MV-4-11 (cell line): ENCODE measurements around the gene ADAP2.
"Not testable (repeated sequence)": the region's sequence is repeated elsewhere in the genome, so short reads cannot be mapped to it uniquely, and the experiment has no call there.

ENCODE experiments used
- DNase-seq: peaks from one replicate; lab custom pipeline; 2025; lab: John Stamatoyannopoulos, UW

Gene ADAP2

DNA sequence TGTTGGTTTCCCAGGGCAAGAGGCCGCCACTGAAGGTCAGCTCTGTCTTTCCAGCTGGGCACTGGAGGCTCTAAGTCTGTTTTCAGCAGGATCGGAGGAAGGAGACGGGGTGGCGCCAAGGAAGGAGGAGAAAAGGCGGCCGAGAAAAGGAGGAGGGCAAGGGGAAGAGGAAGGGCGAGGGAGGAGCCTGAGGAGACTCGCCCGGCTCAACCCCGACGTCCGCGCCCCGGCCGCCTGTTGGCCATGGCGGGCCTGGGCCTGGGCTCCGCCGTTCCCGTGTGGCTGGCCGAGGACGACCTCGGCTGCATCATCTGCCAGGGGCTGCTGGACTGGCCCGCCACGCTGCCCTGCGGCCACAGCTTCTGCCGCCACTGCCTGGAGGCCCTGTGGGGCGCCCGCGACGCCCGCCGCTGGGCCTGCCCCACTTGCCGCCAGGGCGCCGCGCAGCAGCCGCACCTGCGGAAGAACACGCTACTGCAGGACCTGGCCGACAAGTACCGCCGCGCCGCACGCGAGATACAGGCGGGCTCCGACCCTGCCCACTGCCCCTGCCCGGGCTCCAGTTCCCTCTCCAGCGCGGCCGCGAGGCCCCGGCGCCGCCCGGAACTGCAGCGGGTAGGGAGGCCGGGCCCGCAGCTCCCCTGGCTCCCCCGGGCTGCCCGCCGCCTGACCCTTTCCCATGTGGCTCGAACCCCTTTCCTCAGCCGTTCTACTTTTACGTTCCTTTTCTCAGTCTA, 49.3 kb downstream of the ADAP2 start, which contains the start of gene RNF135:
Gene RNF135 (plus strand): TSS at position 209 of the 737 bp plus-strand sequence. CDS start 35 bp downstream, at position 244.
- peak; percentile 12 for DNase-seq

DNA sequence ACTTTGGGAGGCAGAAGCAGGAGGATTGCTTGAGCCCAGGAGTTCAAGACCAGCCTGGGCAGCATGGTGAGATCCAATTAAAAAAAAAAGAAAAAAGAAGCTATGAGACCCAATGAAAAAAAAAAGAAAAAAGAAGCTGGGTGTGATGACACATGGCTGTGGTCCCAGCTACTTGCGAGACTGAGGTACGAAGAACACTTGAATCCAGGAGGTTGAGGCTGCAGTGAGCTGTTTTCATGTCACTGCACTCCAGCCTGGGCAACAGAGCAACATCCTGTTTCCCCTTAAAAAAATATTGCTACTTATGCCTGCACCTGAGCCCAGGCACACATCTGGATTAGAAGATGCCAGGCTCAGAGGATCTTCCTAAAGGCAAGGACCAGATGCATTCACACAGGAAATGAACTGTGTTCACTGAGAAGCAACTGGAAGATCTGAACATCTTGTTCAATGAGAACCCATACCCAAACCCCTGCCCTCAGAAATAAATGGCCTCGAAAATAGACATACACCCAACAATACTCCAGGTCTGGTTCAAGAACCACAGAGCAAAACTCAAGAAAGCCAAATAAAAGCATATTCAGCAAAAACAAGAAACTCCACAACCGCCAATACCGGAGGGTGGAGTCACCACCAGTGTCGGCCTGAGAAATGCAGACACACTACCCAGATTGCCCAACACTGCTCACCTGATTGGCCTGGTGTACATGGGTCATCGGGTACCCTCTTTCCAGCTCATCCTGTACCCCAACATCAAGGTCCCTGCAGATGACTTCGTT, 53.5 kb downstream of the ADAP2 start:
- DNase-seq = no peak

DNA sequence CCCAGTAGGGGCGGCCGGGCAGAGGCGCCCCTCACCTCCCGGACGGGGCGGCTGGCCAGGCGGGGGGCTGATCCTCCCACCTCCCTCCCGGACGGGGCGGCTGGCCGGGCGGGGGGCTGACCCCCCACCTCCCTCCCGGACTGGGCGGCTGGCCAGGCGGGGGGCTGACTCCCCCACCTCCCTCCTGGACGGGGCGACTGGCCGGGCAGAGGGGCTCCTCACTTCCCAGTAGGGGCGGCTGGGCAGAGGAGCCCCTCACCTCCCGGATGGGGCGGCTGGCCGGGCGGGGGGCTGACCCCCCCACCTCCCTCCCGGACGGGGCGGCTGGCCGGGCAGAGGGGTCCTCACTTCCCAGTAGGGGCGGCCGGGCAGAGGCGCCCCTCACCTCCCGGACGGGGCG, 58.2 kb downstream of the ADAP2 start:
- DNase-seq = not testable (repeated sequence)

DNA sequence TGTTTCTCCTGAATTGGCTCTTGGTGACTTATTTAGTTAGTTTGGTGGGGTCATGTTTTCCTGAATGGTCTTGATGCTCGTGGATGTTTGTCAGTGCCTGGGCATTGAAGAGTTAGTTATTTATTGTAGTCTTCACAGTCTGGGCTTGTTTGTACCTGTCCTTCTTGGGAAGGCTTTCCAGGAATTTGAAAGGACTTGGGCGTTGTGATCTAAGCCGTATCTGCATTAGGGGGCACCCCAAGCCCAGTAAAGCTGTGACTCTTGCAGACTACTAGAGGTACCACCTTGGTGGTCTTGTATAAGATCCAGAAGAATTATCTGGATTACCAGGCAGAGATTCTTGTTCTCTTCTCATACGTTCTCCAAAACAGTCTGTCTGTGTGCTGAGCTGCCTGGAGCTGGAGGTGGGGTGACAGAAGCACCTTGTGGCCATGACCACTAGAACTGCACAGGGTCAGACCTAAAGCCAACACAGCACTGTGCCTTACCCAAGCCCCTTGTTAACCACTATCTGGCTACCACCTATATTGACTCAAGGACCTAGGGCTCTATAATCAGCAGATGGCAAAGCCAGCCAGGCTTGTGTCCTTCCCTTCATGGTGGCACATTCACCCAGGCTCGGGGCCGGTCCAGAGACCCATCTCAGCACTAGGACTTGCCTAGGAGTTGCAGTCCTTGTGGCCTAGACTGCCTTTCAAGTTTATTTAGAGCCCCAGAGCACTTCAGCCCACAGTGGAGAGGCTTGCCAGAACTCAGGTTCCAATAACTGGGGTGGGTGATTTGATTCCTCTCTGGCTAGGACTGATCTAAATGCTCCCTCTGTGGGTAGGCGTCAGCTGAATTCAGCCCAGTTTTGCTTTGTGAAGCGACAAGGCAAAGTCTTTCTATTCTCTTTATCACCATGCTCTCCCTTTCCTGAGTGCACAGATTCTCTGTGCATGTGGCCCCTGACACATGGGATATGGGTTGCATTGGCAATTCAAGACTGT, 60.1 kb downstream of the ADAP2 start:
- DNase-seq = no peak

DNA sequence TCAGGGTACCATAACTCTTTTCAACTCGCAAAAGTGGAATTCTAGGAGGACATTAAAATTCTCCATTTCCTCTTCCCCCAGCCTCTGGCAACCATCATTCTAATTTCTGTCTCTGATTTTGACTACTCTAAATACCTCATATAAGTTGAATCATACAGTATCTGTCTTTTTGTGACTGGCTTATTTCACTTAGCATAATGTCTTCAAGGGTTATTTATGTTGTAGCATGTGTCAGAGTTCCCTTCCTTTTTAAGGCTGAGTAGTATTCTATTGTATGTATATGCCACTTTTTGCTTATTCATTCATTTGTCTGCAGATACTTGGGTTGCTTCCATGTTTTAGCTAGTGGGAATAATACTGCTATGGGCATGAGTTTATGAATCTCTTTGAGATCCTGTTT, 61.1 kb downstream of the ADAP2 start:
- DNase-seq = no peak

DNA sequence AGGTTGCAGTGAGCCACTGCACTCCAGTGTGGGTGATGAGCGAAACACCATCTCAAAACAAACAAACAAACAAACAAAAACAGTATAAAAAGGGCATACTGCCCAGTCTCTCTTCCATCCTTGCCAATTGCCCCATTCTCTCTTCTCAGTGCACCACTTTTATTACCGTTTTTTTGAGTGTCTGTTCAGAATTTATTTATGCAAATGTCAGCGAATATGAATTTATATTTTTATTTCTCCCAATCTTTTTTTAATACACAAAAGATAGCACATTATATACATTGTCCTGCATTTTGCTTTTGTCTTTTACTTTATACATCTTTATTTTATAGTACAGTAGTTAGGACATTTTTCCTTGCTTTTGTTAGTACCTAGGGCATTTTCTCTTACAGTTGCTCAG, 68.7 kb downstream of the ADAP2 start:
- DNase-seq = no peak

DNA sequence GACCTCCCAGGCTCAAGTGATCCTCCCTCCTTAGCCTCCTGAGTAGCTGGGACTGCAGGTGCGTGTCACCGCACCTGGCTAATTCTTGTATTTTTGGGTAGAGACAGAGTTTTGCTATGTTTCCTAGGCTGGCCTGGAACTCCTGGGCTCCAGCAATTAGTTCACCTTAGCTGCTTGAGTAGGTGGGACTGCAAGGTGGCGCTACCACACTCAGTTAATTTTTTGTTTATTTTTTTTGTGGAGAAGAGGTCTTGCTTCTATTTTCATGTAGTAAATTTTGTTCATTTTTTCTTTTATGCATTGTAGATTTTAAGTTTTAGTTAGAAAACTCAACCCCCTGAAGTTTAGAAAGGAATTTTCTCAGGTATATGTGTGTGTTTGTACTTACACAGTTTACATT, 70.8 kb downstream of the ADAP2 start:
- no peak for DNase-seq

DNA sequence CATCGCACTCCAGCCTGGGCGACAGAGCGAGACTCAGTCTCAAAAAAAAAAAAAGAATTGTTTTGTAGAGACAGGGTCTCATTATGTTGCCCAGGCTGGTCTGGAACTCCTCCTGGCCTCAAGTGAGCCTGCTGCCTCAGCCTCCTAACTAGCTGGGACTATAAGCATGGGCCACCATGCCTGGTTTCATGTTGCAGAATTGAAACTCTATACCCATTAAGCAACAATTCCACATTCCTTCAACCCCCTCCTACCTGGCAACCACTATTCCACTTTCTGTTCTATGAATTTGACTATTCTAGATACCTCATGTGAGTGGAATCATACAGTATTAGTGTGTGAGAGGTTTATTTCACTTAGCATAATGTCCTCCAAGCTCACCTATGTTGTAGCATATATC, 73.6 kb downstream of the ADAP2 start:
- DNase-seq = no peak

DNA sequence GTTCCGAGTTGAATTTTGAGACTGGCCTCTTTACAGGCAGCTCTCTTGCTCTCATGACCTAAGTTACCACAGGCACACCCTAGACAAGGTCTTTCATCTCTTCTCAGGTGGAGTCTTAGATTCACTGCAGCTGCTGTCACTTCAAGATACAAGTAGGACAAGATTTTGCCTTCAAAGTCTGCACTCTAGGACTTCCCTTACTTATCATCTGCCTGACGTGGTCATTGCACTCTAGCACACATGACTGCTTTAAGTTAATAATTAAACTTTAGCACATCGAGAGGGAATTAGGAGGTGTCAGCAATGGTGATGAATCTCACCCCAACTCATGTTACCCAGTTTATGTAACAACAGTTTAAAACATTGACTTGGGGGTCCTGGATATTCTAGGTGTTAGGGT, 74.7 kb downstream of the ADAP2 start:
- no peak for DNase-seq

DNA sequence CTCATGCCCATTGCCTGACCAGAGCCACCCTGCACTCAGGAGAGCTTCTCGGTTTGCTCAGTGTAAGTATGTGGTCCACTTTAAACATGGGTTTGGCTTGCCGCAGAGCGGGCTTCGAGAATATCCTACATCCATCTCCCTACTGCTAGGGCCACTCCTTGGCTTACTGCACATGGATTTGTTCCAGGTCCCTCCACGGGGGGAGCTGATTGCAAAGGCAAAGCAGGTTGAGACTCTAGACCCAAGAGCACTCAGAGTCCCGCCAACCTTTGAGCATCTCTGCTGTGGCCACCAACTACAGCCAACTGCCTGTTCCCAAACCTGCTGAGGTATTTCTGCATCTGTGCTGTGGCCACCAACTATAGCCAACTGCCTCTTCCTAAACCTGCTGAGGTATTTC, 75.5 kb downstream of the ADAP2 start:
- no peak for DNase-seq

DNA sequence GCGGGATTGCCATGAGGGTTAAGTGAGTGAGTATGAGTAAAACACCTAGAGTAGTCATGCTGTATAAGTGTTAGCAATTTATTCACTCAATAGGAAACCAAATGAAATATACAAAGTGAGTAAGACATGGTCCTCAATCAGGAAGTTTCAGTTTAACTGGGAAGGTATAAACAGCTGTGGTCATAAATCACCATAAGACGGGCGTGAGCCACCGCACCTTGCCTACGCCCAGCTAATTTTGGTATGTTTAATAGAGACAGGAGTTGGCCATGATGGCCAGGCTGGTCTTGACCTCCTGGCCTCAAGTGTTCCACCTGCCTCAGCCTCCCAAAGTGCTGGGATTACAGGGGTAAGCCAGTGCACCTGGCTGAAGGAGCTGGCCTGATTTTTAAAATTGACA, 76.1 kb downstream of the ADAP2 start:
- DNase-seq = no peak

DNA sequence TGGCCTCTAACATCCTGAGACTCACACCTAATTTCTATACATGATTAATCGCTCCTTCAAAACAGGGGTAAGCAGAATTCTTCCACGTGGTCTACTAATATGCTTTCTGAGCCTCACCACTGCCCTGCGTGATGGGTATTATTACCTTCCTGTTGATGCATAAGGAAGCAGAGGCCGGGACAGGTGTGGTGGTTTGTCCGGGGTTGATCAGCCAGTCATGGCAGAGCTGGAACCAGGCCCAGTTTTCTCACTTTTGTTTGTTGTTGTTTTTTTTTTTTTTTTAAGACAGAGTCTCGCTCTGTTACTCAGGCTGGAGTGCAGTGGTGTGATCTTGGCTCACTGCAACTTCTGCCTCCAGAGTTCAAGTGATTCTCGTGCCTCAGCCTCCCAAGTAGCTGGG, 80.3 kb downstream of the ADAP2 start:
- no peak for DNase-seq

DNA sequence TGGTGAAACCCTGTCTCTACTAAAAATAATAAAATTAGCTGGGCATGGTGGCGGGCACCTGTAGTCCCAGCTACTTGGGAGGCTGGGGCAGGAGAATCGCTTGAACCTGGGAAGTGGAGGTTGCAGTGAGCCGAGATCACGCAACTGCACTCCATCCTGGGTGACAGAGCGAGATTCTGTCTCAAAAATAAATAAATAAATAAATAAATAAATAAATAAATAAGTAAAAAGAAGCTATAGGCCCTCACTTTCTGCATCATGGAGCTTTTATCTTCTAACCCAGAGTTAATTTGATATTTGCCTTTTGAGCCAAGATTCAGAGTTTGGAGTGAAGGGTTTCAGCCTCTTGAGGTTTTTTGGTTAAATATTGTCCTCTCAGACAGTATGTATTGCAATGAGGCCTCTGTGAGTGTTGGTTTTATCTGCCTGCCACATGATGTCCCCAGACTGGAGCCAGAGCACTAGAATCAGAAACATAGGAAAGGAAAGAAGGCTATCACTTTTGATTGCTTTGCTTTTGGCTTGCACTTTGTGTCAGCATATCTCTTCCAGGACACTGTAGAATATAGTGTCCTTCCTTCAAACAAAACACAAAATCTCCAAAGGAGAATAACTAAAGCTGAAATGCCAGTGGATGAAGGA, 81.6 kb downstream of the ADAP2 start:
- DNase-seq = no peak

DNA sequence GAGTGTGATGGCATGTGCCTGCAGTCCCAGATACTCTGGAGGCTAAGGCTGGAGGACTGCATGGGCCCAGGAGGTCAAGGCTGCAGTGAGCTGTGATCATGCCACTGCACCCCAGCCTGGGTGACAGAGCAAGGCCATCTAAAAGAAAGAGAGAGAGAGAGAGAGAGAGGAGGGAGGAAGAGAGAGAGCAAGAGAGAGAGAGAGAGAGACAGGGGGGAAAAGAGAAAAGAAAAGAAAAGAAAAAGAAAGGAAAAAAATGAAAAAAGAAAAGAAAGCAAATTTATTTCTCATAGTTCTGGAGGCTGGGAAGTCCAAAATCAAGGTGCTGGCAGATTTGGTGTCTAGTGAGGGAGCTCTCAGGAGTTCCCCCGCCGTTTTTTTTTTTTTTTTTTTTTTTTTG, 82.4 kb downstream of the ADAP2 start:
- DNase-seq = no peak

DNA sequence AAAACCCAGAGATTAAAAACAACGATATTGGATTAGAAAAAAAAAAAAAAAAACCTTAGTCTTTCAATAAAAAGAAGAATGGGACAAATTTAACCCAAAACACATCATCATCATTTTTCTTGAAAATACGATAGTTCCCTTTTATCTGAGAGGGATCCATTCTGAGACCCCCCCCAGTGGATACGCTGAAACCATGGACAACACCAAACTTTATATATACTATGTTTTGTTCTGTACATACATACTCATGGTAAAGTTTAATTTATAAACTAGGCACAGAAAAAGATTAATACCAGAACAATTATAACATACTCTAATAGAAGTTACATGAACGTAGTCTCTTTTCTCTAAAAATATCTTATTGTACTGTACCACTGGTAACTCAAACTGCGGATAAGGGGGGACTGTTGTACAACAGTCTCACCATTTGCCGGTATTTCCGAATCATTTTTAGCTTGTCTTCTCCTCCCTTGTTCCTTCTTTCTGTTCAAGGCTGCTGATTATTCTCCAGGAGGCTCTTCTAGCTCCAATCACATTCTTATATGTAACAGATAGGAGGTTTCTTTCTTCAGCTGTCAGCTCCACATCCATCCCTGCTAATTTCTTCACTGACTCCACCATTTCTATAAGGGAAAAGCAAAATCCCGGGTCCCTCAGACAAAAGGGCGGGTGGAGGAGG, 86.1 kb downstream of the ADAP2 start:
- no peak for DNase-seq

DNA sequence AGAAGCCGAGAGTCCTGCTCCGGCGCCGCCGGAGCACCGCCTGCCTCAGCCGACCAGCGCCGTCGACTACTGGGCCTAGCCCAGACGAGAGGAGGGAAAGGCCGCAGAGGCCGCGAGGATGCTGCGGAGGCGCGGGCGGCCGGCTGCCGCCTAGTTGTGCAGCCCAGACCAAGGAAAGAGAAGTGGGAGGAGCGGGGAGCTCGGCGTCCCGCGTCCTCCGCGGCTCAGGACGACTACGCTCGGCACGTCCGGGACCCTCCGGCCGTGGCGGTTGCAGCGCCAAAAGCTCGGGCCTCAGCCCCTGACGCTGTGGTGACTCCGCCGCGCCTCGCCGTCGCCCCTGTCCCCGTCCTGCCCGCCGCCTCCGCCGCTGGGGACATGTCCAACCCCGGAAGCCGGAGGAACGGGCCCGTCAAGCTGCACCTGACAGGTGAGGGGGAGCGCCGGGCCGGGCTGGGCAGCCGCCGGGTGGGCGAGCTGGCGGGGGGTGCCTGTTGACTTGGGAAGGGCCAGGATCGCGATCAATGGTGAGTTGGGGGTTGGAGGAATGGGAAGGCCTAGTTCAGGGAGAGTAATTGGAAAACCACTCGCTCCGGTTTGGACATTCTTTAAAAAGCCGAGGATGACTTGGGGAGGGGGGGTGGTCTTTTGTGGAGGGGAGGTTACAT, 86.8 kb downstream of the ADAP2 start:
- DNase-seq = peak; percentile 33
